Testis (tissue), 3 donors: Measurements from ENCODE around the gene SPPL3. TPM values are rescaled to one million over a fixed set of nuclear protein-coding genes. Genes with fewer than 3 reads are reported as not detected.

Experiments used
- DNase-seq: peaks from one replicate; pipeline ENCODE4 v3.0.0-alpha.2; 2019
- H3K27ac ChIP-seq, 2 donors: fragments of 200-600 bp; sonication (generic); one replicate each; pipeline ENCODE4 v1.5.1; 2019
- H3K27me3 ChIP-seq: fragments of 200-600 bp; sonication (generic); one replicate; pipeline ENCODE4 v1.5.1; 2019
- H3K36me3 ChIP-seq: fragments of 200-600 bp; sonication (generic); one replicate; pipeline ENCODE4 v1.5.1; 2017; ENCODE audit warnings: low read depth; ENCODE audit errors: missing control alignments
- H3K4me1 ChIP-seq: fragments of 200-600 bp; sonication (generic); one replicate; pipeline ENCODE4 v1.5.1; 2019
- H3K4me3 ChIP-seq, 2 donors: fragments of 200-600 bp; sonication (generic); one replicate each; pipeline ENCODE4 v1.5.1; 2017 to 2019
- H3K9me3 ChIP-seq: fragments of 200-600 bp; sonication (generic); one replicate; pipeline ENCODE4 v1.5.1; 2017
- CTCF ChIP-seq, 3 experiments: fragments of 450-650 bp in 2 of 3; fragments of 200-600 bp in 1 of 3; sonication (generic) in 1 of 3; IDR thresholded peaks; one replicate each; pipeline ENCODE4 v1.5.1; 2016 to 2019; ENCODE audit warnings: antibody characterized with exemption in 3 of 3, mild to moderate bottlenecking in 2 of 3, moderate library complexity in 1 of 3
- POLR2A ChIP-seq: fragments of 450-650 bp; IDR thresholded peaks from one replicate; pipeline ENCODE4 v1.6.1; 2017; ENCODE audit warnings: antibody characterized with exemption, mild to moderate bottlenecking, moderate library complexity
- whole genome bisulfite sequencing, 2 donors: methylation state at CpG; one replicate each; pipeline ENCODE4 v1.1.5; 2018; 5-methylcytosine and 5-hydroxymethylcytosine counted together
- intact Hi-C: fragments of 100-400 bp; cut with DNase I; formaldehyde crosslinking; loops from one replicate; pipeline ENCODE4 v1.15.1; 2023; ENCODE audit warnings: low total_unique reads
- polyA plus RNA-seq: library from polyadenylated mRNA; stranded (reverse); fragments of 350-450 nt; fragmentation: Illumina TruSeq; extraction: RNeasy Lipid Tissue Mini Kit (QIAGEN cat#74804); gene quantifications from one replicate; pipeline ENCODE4 v1.2.3, GENCODE V29; 2014; ENCODE audit warnings: low read depth, low replicate concordance; ENCODE audit not compliant: insufficient read depth
- total RNA-seq, 2 donors: library from RNA; depleted of rRNA; stranded (reverse); fragments of >200 nt; gene quantifications; one replicate each; pipeline ENCODE4 v1.2.3, GENCODE V29; 2016

The SPPL3 gene
- total and polyA plus RNA-seq, 3 donors from 2014 or later: 61.1 to 190 (median 65.4) TPM

- H3K36me3 ChIP-seq: no peaks in the 10 kb centered on the region
- 81 to 91% methylated on average over 10 to 15 of the region's 15 CpGs for WGBS, 2 donors
Measured at GRCh38 chr12:120740871-120741270, 163.3 kb downstream of the SPPL3 start.

GRCh38 chr12:120739821-120740613 is 164.1 kb downstream of the SPPL3 start:
- no peak for TF ChIP-seq CTCF (IDR thresholded peaks at IDR 0.05)
- no peak for TF ChIP-seq POLR2A
- DNase-seq: no peak
- WGBS, 2 donors: 79 to 84% methylated on average over 8 to 16 of the region's 16 CpGs
- Histone ChIP-seq H3K27me3 (no peaks in the 10 kb centered on the region), H3K27ac (no peak overlapping the region), H3K4me3 (no peak overlapping the region), H3K9me3 (no peaks in the 10 kb centered on the region), H3K4me1 (no peaks in the 10 kb centered on the region), H3K36me3 (no peaks in the 10 kb centered on the region)
- intact Hi-C loops: no loop called here

More at GRCh38 chr12:120740871-120741270, 163.3 kb downstream of the SPPL3 start:
- Histone ChIP-seq H3K9me3 (no peaks in the 10 kb centered on the region), H3K4me3 (no peak overlapping the region), H3K27ac (no peak overlapping the region), H3K27me3 (no peaks in the 10 kb centered on the region), H3K4me1 (no peaks in the 10 kb centered on the region)
- intact Hi-C loops: no loop called here
- no peak for DNase-seq
- no peak for TF ChIP-seq POLR2A
- TF ChIP-seq CTCF (IDR thresholded peaks at IDR 0.05): no peak

GRCh38 chr12:120739031-120739762 is 165.0 kb downstream of the SPPL3 start:
- Histone ChIP-seq H3K36me3 (no peaks in the 10 kb centered on the region), H3K9me3 (no peaks in the 10 kb centered on the region), H3K27me3 (no peaks in the 10 kb centered on the region), H3K27ac (no peak overlapping the region), H3K4me1 (no peaks in the 10 kb centered on the region), H3K4me3 (no peak overlapping the region)
- DNase-seq: no peak
- WGBS, 2 donors: 92 to 94% methylated on average over 23 to 37 of the region's 38 CpGs
- TF ChIP-seq CTCF (IDR thresholded peaks at IDR 0.05) (no peak), POLR2A (no peak)
- intact Hi-C loops: no loop called here

GRCh38 chr12:120738252-120739030 is 165.7 kb downstream of the SPPL3 start:
- no peaks in the 10 kb centered on the region for H3K9me3 ChIP-seq
- intact Hi-C loops: no loop called here
- no peak overlapping the region for H3K27ac ChIP-seq
- TF ChIP-seq POLR2A (no peak), CTCF (IDR thresholded peaks at IDR 0.05) (no peak)
- no peak overlapping the region for H3K4me3 ChIP-seq
- 87 to 90% methylated on average over 10 to 30 of the region's 31 CpGs for WGBS, 2 donors
- H3K36me3 ChIP-seq: no peaks in the 10 kb centered on the region
- no peak for DNase-seq
- H3K27me3 ChIP-seq: no peaks in the 10 kb centered on the region
- H3K4me1 ChIP-seq: no peaks in the 10 kb centered on the region
